HPDE6-E6E7 (cell line): Measurements from ENCODE around the gene AQR.
"Not testable (repeated sequence)": the region's sequence is repeated elsewhere in the genome, so short reads cannot be mapped to it uniquely, and the experiment has no call there.

Source experiments
- DNase-seq: peaks from one replicate; pipeline ENCODE4 v3.0.0; 2011; ENCODE audit warnings: missing footprints; ENCODE audit errors: extremely low spot score

Gene AQR

GRCh38 chr15:34969340-34970097 lies at the start of gene AQR:
Gene AQR (minus strand): TSS chr15:34969742. CDS start chr15:34969613, 129 bp downstream.
- peak; percentile 93 for DNase-seq

GRCh38 chr15:35014241-35014640 lies 44.7 kb upstream of the AQR start:
- no peak for DNase-seq

DNA sequence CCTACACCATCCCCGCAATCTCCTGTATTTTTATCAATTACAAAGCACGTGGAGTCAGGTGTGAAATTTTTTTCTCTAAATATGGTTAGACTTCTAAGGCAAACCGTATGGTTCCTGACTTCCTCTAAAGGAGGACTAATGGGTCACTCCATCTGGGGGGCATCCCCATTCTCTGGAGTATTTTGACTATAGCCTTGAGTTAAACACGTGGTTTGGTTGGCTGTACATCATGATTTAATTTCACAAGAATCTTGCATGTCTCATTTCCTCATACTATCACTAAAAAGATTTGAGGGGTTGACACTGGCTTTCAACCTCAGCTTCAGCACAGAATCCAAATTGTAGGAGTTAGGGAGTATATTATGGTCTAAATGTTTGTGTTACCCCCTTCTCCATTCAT lies 43.8 kb upstream of the AQR start:
- no peak for DNase-seq

- no peak for DNase-seq
Observed at GRCh38 chr15:35007397-35007796, 37.9 kb upstream of the AQR start.

- DNase-seq = no peak
Observed at GRCh38 chr15:35005933-35006332, 36.4 kb upstream of the AQR start.

DNA sequence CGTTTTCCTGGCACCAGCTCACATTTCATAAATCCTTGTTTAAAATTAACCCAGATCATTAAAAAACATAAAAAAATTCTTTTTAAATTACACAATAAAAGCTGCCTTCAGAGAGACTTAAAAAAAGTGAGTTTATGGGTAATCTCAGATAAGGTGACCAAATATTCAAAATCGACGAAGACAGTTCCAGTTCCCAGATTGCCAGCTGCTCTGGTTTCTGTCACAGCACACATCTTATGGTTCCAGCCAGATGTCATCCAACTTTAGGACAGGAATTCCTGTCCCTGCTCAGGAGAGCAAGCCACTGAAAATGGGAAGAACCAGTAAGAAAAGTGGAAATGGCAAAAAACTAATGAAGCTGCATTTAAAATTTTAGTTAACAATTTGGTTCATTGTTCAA lies 34.4 kb upstream of the AQR start:
- no peak for DNase-seq

DNA sequence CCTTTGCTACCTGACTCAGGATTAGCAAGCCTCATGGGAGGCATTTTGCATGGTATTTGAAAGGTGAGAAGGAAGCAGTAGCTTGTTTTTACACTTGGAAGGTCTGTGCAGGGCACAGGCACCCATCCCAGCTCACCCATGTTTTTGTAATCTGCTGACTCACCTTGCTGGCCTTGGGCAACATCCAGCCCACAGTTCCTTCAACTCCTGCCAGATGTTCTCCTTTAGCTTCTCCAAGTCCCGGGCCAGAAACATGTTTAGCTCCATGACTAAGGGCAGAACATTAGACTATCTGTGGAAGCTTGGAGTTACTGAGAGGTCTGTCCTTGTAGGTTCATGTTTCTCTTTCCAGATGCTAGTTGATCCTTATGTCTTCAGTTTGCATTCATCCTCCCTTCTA lies 31.0 kb upstream of the AQR start:
- DNase-seq = peak; percentile 89

GRCh38 chr15:34999906-35000305 lies 30.4 kb upstream of the AQR start:
- DNase-seq = no peak

GRCh38 chr15:34994925-34995324 lies 25.4 kb upstream of the AQR start:
- no peak for DNase-seq

GRCh38 chr15:34993877-34994276 lies 24.3 kb upstream of the AQR start:
- DNase-seq = no peak

DNA sequence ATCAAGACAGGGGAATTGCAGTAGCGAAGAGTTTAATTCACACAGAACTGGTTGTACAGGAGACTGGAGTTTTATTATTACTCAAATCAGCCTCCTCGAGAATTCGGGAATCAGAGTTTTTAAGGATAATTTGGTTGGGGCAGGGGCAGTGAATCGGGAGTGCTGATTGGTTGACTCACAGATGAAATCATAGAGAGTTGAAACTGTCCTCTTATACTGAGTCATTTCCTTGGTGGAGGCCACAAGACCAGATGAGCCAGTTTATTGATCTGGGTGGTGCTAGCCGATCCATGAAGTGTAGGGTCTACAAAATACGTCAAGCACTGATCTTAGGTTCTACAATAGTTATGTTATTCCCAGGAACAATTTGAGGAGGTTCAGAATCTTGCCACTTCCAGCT lies 23.9 kb upstream of the AQR start:
- DNase-seq = no peak

DNA sequence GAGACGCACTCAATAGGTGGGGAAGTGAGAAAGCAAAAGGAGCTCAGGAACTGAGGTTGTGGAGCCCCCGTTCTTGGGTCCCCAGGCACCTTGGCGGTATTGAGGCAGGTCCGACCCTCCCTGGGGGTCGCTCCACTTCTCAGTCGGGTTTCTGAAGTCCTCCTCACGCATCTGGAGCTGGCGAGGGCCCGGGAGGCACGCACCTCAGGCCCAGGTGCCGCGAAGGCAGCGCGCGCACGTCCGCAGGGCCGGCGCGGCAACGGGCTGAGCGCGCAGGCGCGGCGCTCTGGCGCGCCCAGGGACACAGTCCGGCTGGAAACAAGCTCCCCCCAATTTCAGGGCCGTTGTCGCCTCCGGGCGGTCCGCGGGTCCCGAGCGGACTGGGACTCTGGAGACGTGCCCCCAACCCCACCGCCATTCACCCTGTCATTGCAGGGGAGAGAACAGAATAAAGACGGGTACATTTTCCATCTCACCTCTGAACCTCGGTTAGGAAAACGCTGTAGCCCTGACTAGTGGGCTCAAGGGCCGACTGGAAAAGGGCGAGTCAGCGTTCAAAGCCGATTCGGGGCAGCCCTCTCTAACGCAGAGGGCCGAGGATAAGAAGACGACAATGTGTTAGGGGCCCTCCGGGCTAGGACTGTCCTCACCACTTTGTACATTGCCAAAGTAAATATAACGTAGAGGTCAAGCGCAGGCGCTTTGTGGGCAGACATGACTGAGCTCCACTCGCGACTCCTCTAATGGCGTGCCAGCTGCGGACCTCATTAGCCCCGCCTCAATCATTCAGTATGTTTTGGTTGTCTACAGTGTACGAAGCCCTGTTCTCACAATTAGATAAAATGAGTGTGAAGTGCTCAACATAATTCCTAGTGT lies 18.7 kb upstream of the AQR start, which contains the start of gene ZNF770:
Gene ZNF770, minus strand, starts transcription at position 261 of the 876 bp plus-strand sequence. CDS start 4,853 bp downstream, outside the sequence.
- DNase-seq = peak; percentile 67

DNA sequence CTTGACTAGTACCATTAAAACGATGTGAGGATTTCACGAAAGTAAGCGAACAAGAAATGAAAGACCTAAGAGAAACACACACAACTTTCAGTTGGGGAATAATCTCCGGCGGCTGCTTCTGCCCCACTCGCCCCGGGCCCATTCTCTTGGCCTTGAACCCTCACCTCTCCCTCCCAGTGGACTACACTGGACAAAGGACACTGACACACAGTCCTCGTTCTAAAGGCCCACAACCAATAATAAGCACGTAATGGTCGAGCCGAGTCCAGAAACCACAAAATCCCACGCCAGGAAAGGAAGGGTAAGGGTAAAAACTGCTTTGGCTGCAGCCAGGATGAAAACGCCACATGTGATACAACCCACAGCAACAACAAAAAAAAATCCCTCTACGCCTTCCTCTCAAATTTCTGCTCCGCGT lies 18.1 kb upstream of the AQR start:
- DNase-seq = no peak

DNA sequence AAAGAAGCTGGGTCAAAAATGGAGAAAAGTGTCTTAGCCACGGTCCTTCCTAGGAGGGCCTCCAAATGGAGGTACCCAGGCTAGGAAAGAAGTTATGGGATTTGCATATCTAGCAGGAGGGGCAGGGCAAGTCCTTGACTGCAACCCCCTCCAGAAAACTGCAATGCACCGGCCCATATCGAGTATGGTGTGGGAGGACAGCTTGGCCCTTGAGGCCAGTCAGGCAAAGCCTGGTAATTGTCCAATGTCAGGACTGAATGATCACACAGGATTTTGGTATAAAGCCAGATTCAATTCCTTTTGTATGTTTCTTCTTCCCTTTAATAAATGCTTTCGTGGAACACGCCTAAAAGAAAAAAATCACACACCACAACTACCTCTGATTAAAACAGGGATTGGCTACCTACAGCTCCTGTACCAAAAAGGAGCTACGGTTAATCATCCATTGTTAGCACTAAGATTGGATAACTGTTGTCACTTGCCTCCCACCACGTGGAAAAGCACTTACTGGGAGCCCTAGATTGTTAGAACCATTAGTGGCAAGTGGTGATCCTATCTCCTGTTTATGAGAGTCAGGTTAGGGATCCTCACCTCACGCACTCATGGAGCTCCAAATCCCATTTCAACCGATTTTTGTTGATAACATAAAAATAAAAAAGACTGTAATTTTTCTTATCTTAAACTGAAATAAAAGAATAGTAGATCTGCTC lies 17.4 kb upstream of the AQR start:
- DNase-seq = no peak

GRCh38 chr15:34986326-34986725 lies 16.8 kb upstream of the AQR start:
- no peak for DNase-seq

DNA sequence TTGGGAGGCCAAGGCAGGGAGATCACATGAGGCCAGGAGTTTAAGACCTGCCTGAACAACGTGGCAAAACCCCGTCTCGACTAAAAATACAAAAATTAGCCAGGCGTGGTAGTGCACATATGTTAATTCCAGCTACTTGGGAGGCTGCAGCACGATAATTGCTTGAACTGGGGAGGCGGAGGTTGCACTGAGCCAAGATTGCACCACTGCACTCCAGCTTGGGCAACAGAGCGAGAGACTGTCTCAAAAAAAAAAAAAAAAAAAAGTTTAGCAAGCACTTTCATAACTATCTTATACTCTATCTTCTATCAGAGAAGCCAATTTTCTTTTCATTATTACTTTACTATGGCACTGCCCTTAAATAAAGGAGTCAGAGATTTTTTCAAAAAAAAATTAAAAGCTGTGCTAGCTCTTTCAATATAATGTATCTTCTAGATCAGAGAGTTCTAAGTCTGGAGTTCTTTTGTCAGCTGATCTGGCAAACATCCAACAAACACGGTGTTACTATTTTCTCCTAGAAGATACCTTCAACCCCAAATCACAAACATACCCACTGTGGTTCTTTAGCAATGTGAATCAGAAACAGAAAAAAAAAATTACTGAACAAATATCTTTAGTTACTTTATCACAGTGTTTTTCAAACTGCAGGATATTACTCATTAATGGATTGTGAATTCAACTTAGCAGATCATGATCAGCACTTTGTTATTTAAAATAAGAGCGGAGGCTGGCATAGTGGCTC lies 15.5 kb upstream of the AQR start:
- DNase-seq = no peak

GRCh38 chr15:34976743-34977142 lies 7.2 kb upstream of the AQR start:
- no peak for DNase-seq

GRCh38 chr15:34976073-34976472 lies 6.5 kb upstream of the AQR start:
- DNase-seq = no peak

GRCh38 chr15:34973512-34973911 lies 4.0 kb upstream of the AQR start:
- DNase-seq = no peak

GRCh38 chr15:34970098-34970643 lies 629 bp upstream of the AQR start:
- not testable (repeated sequence) for DNase-seq

- DNase-seq = no peak
Observed at GRCh38 chr15:34964277-34964676, 5.3 kb downstream of the AQR start.
